GM18861 (cell line): ENCODE data around the gene SP100.
A peak's percentile ranks its signal among the peaks of the same experiment; 100 is the strongest.
"Not testable (repeated sequence)": the region's sequence is repeated elsewhere in the genome, so short reads cannot be mapped to it uniquely, and the experiment has no call there.

Experiments
- ATAC-seq: cut with Tn5 transposase; IDR thresholded peaks from one replicate; pipeline ENCODE4 v1.9.1; 2021; ENCODE audit not compliant: unreplicated experiment

SP100 gene

DNA sequence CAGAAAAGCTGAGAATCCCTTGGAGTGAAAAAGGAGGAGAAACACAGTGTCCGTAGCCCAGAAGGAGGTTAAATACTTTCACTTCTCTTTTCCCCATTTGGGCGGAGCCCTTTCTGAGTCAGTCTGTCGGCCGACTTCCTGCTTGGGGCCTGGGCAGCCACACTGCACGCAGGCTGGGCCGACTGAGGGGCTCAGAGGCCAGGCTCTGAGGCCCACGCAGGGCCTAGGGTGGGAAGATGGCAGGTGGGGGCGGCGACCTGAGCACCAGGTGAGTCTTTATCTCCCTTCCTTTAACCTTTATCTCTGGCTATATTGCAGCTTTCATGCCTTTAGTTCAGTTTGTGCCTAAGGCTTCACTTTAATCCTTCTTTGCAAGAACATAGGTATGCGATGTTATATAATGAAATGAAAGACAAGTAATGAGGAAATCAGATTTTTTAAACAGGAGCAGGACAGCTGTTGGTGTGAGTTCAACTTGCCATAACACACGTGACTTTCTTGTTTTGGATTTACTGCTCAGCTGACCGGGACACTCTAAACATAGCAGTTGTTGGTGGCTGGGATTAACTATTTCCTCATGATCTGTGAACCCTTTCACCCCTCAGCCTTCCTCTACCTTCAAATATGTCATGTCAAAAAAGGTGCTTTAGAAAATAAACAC lies at the start of gene SP100:
TSS of gene SP100 (plus strand) at position 141 of the 661 bp plus-strand sequence. CDS start at position 237, 96 bp downstream.
- peak; percentile 75 for ATAC-seq

DNA sequence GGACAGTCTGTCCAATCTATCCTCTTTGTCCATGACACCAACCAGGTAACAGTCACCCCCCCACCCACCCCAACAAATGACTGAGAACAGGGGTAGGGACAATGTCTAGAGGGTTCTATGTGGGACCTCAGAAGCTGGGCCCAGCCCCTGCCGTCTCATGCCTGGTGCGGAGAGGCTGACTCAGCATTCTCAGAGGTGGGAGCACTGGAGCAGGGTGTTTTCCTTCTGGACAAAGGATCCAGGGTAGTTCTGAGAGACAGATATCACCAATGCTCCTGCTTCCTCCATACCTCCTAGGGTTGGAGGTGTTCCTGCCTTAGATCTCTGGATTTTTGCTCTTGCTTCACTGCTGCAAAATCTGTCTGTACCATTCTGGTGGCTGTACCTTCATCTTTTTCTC lies 33.9 kb upstream of the SP100 start:
- no peak for ATAC-seq

DNA sequence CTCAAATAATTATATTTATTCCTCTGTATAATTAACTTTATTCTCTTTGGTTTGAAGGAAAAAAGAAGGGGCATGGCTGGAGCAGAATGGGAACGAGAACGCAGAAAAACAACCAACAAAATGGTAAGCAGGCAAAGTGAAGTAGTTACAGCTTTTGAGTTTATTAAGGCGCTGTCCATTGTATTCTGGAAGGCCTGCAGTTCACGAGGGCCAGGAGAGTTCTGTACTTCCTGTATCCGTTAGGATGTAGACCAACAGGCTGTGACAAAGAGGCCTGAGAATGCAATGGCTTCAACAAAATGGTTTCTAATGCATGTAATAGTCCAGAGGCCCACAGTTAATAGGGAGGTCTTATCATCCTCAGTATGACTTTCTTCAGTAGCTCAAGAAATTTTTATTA lies 32.5 kb upstream of the SP100 start:
- ATAC-seq = no peak

DNA sequence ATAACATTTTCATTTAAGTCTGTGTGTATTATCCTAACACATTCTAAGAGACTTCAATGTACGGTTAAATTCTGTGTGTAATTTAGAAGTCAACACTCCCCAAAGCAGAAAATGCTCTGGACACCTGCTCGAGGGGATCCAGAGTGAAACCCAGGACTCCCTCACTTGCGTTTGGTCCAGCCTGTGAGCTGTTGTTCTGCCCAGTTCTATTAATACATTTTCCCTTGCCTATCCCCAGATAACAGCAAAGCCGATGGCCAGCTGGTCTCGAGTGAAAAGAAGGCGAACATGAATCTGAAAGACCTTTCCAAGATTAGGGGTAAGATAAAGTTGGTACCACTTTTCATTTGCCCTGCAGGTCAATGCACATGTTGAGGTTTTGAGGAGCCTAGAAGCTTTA lies 31.0 kb upstream of the SP100 start:
- ATAC-seq = no peak

DNA sequence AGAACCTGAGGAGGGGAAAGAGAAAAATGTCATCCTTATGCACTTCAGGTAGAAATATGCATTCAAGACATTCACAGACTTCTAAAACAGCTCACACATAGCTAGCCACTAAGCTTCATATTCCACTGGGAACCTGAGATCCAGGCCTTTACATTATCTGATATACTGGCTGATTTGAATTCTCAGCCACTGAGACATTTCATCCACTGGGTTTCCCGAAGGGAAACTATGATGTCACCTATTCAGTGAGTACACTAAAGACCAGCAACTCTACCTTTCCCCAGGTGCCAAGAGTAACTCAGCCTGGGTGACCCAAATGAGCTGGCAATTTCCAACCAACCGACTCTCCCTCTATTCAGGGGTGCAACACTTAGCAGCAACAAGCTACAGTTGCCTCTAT lies 21.7 kb upstream of the SP100 start:
- ATAC-seq = no peak

DNA sequence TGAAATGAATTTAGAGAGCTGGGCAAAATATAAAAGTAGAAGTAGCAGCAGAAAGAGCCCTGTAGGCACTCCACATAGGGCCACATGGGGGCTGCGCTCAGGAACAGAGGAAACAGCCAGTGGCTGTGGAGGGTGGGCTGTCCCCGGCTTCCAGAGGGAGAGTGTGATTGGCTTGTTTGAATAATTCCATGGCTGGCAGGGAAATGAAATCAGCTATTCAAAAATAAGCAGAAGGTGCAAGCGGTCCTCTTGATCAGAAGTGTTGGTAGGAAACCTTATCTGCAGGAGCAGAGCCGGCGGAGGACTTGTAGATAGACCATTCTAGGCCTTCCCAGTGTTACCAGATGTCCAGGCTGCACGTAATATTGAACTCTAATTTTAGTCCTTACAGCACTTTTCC lies 17.3 kb upstream of the SP100 start:
- not testable (repeated sequence) for ATAC-seq

DNA sequence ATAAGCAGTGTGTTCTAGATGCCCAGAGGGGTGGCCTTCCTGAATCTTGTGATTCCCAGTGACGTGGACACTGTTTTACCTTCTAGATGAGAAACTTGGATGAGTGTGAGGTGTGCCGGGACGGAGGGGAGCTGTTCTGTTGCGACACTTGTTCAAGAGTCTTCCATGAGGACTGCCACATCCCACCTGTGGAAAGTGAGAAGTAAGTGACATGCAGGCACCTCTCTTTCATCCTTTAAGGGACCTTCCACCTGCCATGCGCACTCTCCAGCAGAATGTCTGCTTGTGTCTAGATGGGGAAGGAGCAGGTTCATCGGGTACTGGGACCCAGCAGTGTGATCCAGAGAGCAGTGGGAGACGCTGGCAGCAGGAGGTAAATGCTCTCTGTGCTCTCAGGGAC lies 16.0 kb upstream of the SP100 start:
- no peak for ATAC-seq

DNA sequence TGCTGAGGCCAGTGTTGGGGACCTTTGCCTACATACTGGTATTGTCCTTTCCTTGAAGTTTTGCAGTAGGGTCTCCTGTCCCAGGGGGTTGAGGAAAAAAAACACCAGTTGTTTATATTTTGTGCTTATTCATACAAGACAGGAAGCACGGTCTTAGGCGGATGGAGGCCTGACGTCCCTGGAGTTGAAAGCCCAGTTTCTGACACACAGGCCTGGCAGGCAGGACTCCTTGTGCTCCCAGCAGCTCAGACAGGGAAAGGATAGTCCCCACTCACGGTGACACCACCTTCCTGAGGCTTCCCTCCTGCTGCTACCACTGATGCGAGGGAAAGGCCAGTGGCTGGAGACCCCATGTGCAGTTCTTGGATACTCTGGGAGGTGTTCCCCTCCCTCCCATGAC lies 15.5 kb upstream of the SP100 start:
- no peak for ATAC-seq

DNA sequence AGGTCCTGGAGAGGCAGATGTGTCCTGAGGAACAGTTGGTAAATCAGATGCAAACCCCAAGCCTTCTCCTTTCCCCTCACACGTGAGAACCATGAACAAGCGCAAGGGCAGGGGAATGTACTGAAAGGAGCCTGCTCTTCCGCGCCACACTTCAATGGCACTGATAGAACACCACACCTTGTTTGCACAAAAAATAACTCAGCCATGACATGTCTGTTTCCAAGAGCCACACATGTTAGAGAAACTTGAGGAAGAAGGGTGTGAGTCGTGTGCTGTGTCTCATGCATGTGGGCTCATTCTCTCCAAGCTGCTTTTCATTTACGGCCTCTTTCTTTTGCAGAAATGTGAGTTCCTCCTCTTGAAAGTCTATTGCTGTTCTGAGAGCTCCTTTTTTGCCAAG lies 15.0 kb upstream of the SP100 start:
- ATAC-seq = not testable (repeated sequence)

DNA sequence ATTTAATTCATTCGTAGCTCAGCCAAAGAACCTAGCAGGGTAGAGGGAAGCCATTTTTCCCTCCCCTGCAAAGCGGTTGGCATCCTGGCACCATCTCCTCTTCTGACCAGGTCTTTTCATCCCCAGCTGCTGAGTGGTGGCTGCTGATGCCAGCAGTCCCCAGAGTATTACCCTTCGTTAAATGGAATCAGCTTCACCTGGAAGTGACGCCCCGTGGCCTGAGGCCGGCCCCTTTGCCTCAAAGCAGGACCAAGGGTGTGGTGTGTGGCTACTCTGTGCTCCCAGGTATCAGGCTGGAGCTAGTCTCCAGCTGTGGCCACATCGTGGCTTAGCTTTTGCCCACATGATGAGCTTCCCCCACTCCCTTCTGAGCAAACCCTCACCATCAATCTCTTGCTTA lies 12.3 kb upstream of the SP100 start:
- no peak for ATAC-seq

DNA sequence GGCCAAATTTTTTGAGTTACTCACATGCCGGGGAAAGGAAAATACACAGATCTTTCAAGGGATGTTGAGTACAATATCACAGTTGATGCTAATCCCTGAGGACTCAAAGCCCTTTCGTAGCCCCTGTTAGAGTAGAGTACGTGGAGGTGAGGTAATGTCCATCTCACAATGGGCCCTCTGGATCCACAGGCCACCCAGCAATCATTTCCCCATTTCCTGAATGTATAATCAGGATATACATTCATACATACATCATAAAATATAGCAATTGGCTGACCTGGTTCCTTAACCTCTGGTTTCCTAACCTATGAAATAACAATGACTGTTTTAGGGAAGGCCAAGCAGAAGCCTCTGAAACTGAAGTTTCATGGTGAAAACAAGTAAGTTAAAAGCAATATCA lies 10.2 kb upstream of the SP100 start:
- no peak for ATAC-seq

DNA sequence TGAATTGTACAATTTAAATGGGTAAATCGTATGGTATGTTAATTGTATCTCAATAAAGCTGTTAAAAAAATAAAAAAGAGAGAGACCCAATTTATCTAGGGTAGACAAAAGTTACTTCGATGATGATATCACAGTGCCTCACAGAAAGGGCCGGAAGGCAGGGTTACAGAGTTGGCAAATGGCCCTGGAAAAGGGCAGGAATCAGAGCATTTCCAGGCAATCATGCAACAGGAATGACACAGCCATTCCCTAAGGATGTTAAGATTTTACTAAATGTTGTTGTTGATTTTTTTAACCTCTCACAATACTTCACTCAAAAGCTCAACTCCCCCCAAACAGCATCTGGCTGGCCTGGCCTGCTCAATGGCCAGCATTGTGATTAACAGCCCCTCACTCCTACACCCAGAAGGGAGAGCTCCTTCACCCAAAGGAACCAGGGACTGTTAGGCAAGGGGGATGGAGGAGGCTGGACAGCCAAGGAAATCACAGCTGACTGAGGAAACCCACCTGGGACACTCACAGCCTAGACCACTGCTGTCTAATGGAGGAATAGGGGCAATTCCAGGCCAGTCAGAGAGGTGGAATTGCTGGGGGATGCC lies 7.7 kb upstream of the SP100 start:
- no peak for ATAC-seq

DNA sequence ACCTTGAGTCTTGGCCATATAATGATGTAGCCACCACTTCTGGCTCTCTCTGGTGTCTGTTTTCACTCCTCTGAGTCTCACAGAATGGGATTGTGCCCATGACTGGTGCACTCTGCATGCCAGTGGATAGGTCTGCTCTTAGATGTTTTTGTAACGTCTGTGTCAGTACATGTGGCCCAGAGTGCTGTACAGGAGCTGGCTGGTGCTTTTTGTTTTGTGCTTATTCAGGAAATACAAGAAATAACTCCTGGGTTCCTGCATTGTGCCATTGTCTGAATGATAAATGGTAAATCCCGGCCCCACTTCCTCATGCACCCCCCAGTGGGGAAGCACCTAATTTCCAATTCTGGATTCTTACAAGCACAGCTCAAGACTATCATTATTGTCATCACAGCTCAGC lies 6.7 kb upstream of the SP100 start:
- not testable (repeated sequence) for ATAC-seq

DNA sequence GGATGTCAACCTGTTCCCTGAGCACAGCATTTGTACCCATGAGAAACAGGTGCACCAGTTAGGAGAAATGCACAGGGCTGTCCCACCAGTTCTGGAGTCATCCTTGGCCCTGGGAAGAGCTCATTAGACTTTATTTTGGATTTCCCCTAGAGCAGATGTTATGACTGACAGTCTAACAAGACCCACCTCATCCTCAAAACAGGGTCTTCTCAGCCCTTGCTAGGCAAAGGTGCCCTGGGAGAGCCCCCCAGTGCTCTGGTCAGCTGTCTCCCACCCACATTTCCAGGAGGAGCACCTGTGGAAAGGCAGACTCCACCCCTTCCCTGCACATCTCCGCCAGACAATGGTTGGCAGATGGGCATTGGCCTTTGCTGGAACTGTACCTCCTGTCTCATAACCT lies 5.7 kb upstream of the SP100 start:
- no peak for ATAC-seq

DNA sequence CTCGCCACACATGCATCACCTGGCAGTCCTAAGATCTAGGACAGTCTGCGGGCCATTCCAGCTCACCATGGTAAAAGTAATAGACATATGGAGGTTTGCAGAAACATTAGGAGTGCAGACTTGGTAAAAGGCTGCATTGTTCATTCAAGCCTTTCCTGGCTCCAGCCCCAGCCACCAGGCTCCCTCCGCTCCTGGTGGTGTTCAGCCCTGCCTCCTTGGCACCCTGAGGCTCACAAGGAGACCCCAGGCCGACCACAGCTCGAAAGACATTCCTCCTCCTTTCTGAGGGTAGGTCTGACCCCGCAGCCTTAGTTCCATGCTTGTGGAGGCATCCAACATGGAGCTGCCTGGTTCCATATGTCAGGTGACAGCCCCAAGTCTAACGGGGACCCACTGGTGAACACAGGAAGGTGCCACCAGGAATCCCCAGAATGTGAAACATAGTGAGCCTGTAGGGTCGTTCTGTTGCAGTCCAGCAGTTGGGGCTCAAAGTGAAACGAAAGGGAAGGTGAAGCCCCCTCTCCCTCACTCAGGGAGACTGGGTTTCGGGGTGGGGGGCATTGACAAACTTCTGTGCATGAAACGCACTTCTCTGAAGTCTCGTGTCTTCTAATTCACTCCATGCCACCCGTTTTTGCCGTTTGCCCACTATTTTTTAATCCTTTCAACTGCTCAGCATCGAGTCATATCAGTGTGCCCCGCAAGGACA lies 5.0 kb upstream of the SP100 start:
- ATAC-seq = no peak

DNA sequence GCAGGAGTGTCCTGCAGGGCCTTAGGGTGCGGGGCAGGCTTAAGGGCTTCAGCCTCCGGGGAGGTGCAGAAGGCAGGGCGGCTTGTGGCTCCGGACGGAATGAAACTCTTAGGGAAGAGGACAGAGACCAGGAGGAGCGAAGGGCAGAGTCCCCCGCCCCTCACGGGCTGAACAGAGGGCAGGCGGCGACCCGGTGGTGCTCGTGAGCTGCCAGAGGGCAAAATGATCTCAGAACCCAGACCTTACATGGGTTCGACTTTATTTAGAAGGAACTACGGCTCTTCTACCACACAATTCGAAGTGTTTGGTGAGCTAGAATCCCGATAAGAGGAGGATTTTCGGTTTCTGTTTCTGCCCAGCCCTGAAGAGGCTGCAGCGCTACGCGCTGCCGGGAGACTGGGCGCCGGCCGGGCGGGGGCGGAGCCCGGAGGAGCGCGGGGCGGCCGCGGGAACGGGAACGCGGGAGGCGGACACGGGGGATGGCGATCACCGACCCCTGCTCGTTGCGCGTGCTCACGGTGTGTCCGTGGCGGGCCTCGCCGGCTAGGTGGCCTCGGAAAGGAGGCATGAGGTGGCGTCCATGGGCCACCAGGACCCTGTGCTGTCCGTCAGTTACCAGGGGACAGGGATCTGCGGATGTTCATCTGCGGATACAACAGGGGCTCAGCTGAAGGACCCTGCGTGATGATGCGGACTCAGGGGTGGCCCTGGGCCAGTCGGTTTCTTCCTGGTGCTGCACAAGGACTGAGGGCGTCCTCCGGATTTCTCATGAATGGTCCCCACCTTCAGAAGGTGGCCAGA lies 4.2 kb upstream of the SP100 start:
- ATAC-seq = peak; percentile 41

DNA sequence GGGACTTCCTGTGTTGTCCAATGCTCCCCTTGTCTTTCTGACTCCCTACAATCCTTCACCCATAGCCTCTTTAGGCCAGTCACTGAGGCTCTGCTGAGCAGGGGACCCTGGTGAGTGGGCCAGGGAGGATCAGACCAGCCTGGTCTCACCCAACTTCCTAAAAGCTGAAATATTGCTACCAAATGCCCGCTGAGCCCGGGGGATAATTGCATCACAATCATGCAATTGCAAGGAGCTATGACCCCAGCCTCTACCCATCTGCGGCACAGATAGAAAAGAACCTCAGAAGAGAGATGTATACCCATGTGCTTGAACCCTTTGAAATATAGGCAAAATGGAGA lies 3.7 kb upstream of the SP100 start:
- ATAC-seq = no peak

DNA sequence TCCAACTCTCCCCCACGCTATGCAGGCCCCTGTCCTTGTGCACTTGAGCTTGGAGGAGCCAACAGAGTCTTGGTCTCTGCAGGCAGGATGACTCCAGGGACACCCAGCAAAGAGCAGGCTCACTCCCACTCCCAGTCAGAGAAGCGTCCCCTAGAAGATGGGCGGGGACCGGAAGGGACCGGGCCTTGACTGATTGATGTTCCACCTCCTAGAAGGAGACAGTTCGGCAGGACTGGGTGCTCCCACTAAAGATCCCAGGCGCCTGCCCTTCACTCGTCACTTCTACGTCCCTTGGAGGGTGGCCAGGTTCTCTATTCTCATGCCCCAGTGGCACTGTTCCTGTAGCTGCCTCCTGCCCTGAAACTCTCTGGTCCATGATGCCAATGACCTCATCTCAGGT lies 3.2 kb upstream of the SP100 start:
- ATAC-seq = no peak

DNA sequence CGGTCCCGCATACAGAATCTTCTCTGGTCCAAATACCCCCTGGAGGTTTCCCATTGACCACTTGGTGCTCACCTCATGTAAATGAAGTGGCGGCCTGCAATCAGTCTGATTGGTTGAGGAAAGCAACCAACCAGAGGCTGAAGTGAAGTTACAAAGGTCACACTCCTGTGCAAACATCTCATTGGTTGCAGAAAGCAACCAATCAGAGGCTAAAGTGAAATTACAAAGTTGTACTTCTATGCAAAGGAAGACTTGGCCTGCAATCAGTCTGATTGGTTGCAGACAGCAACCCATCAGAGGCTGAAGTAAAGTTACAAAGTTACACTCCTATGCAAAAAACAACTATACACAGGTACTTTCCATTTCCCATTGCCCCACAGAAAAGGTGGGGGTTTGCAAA lies 2.5 kb upstream of the SP100 start:
- no peak for ATAC-seq

DNA sequence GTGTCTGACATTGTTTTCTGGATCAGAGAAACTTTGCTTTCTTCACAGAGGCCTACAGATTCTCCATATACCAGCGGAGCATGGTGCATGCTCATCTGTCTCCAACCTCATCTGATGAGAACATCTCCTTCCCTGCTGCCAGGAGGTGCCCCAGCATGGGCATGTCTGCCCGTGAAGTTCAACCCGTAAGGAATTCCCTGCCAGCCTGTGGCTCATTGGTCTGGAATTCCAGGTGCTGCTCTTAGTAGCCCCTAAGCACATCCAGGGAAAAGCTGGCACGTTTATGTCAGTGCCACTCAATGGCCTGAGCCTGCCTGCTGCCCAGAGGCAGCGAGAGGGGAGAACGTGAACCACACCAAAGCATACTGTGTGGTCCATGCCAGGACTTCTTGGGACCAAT lies 1.7 kb upstream of the SP100 start:
- no peak for ATAC-seq

DNA sequence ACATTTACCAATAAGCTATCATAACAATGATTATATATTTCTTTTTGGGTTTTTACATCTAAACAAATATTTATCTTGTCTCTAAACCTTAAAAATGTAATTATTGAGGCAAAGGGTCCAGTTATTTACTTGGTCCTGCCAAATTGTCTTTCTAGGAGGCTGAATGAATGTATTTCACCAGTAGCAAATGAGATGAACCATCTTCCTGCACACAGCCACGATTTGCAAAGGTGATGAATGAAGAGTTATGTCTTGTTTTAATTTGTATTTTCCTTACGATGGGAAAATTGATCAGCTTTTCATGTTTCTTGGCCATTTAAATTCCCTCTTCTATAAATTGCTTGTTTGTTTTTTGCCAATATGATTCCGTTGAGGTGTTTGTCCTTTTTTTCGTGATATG lies 1.4 kb downstream of the SP100 start:
- ATAC-seq = no peak
